ENCODE measurements around the gene NUCKS1. TPM values are rescaled to one million over a fixed set of nuclear protein-coding genes. Genes with fewer than 3 reads are reported as not detected.

Gene NUCKS1
- total and polyA plus RNA-seq, 2 of the 8 experiments (the other 6 are each of a cell fraction or from before 2014, with no cell fraction given), result 126 to 461 TPM

DNA sequence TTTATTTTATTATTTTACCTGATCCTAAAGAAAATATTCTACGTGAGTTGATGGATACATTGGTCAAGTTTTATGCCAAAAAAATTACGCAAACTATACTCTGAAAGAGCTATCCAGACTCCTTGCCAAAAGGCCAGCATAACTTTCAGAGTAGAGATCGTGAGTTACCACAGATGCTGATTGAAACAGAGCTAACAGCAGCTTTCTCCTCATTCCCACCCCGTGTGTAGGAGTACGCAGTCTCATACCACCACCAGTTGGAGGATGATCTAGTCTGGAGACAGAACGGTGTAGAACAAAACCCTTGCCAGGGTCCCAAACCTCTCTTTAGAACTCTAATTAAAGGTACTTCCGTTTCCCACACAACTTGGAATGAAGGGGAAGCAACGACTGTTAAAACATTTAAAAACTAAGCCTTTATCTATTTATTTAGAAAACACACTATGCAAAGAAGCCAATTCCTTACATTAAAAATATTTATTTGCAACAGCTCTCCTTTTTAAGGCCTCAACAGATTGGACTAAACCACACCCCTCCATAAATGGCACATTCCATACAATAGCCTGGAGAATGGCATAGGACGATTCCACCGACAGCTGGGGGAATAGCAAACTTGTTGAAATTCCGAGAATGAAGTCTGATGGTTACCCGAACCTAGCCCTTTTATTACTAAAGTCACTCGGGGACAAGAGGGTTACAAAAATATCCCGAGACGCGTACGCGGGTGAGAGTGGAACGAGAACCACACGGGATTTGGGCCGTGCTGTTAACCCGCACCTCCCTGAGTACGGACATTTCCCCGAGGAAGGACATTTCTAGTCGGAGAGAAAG, 1.4 kb downstream of the NUCKS1 start:
- FAIRE-seq (no peak), DNase-seq (ENCODE audit: low read depth in 1 of 2, low spot score in 2 of 2) (no peak)
- Histone ChIP-seq H3K36me3 (ENCODE audit: control insufficient read depth in 2 of 4, insufficient read depth in 4 of 4, low read length in 3 of 4) (peaks cover 0 to 7% (median 0%) of the 10 kb centered on the region in 4 experiments; a peak in 2 of 8 replicates), H3K79me1 (ENCODE audit: low read depth, low read length) (no peaks in the 10 kb centered on the region), H3K18ac (ENCODE audit: extremely low read depth, low read length) (0 out of 2 replicates have a peak overlapping the region, but pooled peaks have one; percentile 9), H3K9me3 (ENCODE audit: insufficient read depth in 2 of 2, low read depth in 1 of 2, low read length in 1 of 2) (no peaks in the 10 kb centered on the region), H3K14ac (ENCODE audit: insufficient read length) (no peak overlapping the region), H3K4me1 (replicated peaks in 1 of 4; ENCODE audit: control insufficient read depth in 3 of 4, insufficient read depth in 4 of 4, low read length in 3 of 4) (peaks cover 3 to 13% (median 8%) of the 10 kb centered on the region in 4 experiments; a peak in 5 of 7 replicates), H3K9ac (replicated peaks in 1 of 4; ENCODE audit: extremely low read depth in 1 of 4, low read depth in 3 of 4, low read length in 3 of 4) (peak overlapping the region; percentile 62 to 93 (median 76)), H2BK120ac (replicated peaks; ENCODE audit: low read depth, low read length) (peak overlapping the region; percentile 18), H2BK15ac (ENCODE audit: low read length) (no peak overlapping the region), H3K23ac (ENCODE audit: insufficient read length) (no peak overlapping the region), H4K91ac (replicated peaks; ENCODE audit: insufficient read length, low read length) (no peak overlapping the region), H4K5ac (ENCODE audit: insufficient read length, low read depth, low read length) (no peak overlapping the region), H3K4ac (replicated peaks; ENCODE audit: insufficient read length, low read depth, low read length) (no peak overlapping the region), H3K4me3 (ENCODE audit: extremely low read depth in 1 of 4, insufficient read depth in 2 of 4, low read depth in 3 of 4, low read length in 4 of 4) (peak overlapping the region; percentile 94 to 99 (median 96)), H2BK12ac (ENCODE audit: low read depth, low read length) (no peak overlapping the region), H3K4me2 (ENCODE audit: insufficient read depth in 1 of 2, low read depth in 2 of 2, low read length in 2 of 2) (peak overlapping the region; percentile 81 to 86), H4K8ac (ENCODE audit: extremely low read depth, insufficient read depth, low read length) (no peak overlapping the region; the same call in 1 of the 2 replicates), H3K27me3 (replicated peaks in 1 of 4; ENCODE audit: control insufficient read depth in 3 of 4, extremely low read depth in 1 of 4, insufficient read depth in 3 of 4, low read length in 3 of 4) (no peaks in the 10 kb centered on the region), H3K23me2 (ENCODE audit: low read depth, low read length) (peaks cover 5% of the 10 kb centered on the region), H3K56ac (replicated peaks; ENCODE audit: insufficient read length, low read depth, low read length) (no peak overlapping the region), H2AFZ (ENCODE audit: low read length) (no peak overlapping the region), H3K27ac (ENCODE audit: low read depth, low read length) (no peak overlapping the region), H3K79me2 (ENCODE audit: control insufficient read depth in 1 of 2, insufficient read depth in 2 of 2, low read length in 2 of 2) (peaks cover 34 to 56% of the 10 kb centered on the region in 2 experiments), H2BK5ac (ENCODE audit: low read depth, low read length) (no peak overlapping the region), H2AK5ac (ENCODE audit: low read depth, low read length) (no peak overlapping the region), H4K20me1 (replicated peaks in 1 of 2; ENCODE audit: control insufficient read depth in 1 of 2, insufficient read depth in 2 of 2, low read length in 2 of 2) (peaks cover 19 to 33% of the 10 kb centered on the region in 2 experiments), H2BK20ac (ENCODE audit: low read length) (no peak overlapping the region)
- peak; percentile 45 for TF ChIP-seq SAP30 (IDR thresholded peaks at IDR 0.05; ENCODE audit: insufficient read depth, insufficient replicate concordance, low read length)
- TF ChIP-seq CHD2 (IDR thresholded peaks at IDR 0.05; ENCODE audit: low read length), result peak; percentile 35; the same call in 1 of the 2 replicates
- TF ChIP-seq TAF1 (IDR thresholded peaks at IDR 0.05; ENCODE audit: low read depth, low read length), result 0 out of 2 replicates have a peak, but pooled peaks have one; percentile 25
- TF ChIP-seq POLR2AphosphoS5 (IDR thresholded peaks at IDR 0.05; ENCODE audit: low read depth, low read length), result peak; percentile 79; the same call in 1 of the 2 replicates
- no peak for TF ChIP-seq RBBP5 (IDR thresholded peaks at IDR 0.05; ENCODE audit: borderline replicate concordance, low read depth, low read length)
- TF ChIP-seq ASH2L (IDR thresholded peaks at IDR 0.05; ENCODE audit: low read length), result peak; percentile 32
- ChIA-PET POLR2A (ENCODE audit: partially characterized antibody) (interaction anchor here (0.6 to 2.1 kb wide), 36 partner anchors 8 to 304 kb away, joined by 3 to 15 read pairs (median 4); partner anchors contain the start of gene RAB29), CTCF (ENCODE audit: partially characterized antibody) (interaction anchor here (0.6 to 1.2 kb wide), 4 partner anchors 9 to 89 kb away, joined by 3 to 4 read pairs (median 3); no protein-coding TSS in a partner anchor)
- WGBS, 2 experiments (ENCODE audit: extremely low coverage in 1 of 2, insufficient coverage in 1 of 2, insufficient read length in 1 of 2, insufficient replicate concordance in 2 of 2, low coverage in 1 of 2, low lambda C conversion rate in 2 of 2, missing lambda C conversion rate in 1 of 2), result 5% methylated on average over 25 of the region's 25 CpGs; no CpG with 5 or more reads in 1 of the 2 experiments

Data from H1 (cell line).